ENCODE data around the gene ABT1. TPM values are rescaled to one million over a fixed set of nuclear protein-coding genes. Genes with fewer than 3 reads are reported as not detected.

The ABT1 gene
- total RNA-seq, 2 donors from 2014 or later = 8.2 to 10.7 TPM

DNA sequence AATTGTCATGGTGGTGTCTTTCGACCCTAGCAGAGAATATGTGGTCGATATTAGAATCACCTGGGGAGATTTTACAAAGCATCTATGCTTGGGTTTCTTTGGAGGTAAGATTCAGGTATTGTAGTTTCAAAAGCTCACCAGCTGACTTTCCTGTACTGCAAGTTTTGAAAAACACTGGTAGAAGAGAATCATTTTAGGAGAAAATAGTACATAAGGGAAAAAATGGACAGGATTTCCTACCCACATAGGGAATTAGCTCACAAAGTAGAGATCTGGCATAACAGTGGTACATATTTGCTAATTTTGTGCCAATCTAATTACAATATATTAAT lies 27.4 kb upstream of the ABT1 start:
- ATAC-seq = no peak
- intact Hi-C loops (cut with DNase I) = loop anchor here in 1 of 2 donors (2.0 kb wide), 1 partner anchor 15 kb away; no protein-coding TSS in a partner anchor
- DNase-seq = no peak

DNA sequence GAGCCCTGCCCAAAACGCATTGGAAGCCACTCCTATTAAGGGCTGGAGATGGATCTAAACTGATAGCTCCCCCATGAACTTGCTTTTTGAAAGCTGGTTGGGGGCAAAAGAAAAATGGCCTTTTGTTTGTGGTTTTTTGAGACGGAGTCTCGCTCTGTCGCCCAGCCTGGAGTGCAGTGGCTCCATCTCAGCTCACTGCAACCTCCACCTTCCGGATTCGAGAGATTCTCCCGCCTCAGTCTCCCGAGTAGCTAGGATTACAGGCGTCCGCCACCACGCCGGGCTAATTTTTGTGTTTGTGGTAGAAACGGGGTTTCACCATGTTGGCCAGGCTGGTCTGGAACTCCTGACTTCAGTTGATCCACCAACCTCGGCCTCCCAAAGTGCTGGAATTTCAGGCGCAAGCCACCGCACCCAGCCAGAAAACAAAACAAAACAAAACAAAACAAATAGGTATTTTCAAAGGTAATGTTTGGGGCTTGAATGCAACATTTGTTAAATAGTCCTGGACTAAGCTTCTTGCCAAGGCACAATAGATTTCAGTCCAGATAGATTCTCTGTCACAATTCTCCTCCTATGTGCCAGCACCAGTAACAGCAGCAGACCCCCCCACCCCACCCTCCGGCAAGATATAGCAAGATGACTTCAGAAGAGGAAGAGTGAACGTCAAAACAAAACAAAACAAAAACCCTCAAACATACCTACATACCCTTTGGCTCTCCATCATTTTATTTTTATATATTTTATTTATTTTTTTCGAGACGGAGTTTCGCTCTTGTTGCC lies 26.5 kb upstream of the ABT1 start:
- DNase-seq (no peak), ATAC-seq (no peak)
- intact Hi-C loops (cut with DNase I) = loop anchor here in 1 of 2 donors (5.0 kb wide), 1 partner anchor 228 kb away; no protein-coding TSS in a partner anchor

- DNase-seq (no peak), ATAC-seq (peak; percentile 66 to 82)
- intact Hi-C loops (cut with DNase I) = loop anchor here in 1 of 2 donors (1.0 to 5.0 kb wide), 2 partner anchors 24 to 229 kb away; no protein-coding TSS in a partner anchor
These were observed 25.0 kb upstream of the ABT1 start for GRCh38 chr6:26571592-26572296.

GRCh38 chr6:26575494-26575939 lies 21.2 kb upstream of the ABT1 start:
- no peak for DNase-seq
- intact Hi-C loops (cut with DNase I) = no loop called here
- ATAC-seq = no peak

- no peak for ATAC-seq
- intact Hi-C loops (cut with DNase I) = no loop called here
These were observed 20.3 kb upstream of the ABT1 start for GRCh38 chr6:26576407-26576843.

GRCh38 chr6:26576929-26577719 lies 19.6 kb upstream of the ABT1 start:
- ATAC-seq (peak; percentile 45 to 65), DNase-seq (no peak)
- intact Hi-C loops (cut with DNase I) = no loop called here

More at GRCh38 chr6:26576407-26576843, 20.3 kb upstream of the ABT1 start:
- no peak for DNase-seq

GRCh38 chr6:26577720-26578072 lies 19.1 kb upstream of the ABT1 start:
- ATAC-seq = no peak
- intact Hi-C loops (cut with DNase I) = no loop called here

GRCh38 chr6:26578279-26578678 lies 18.5 kb upstream of the ABT1 start:
- intact Hi-C loops (cut with DNase I) = no loop called here
- DNase-seq (no peak), ATAC-seq (no peak)

More at GRCh38 chr6:26577720-26578072, 19.1 kb upstream of the ABT1 start:
- no peak for DNase-seq

DNA sequence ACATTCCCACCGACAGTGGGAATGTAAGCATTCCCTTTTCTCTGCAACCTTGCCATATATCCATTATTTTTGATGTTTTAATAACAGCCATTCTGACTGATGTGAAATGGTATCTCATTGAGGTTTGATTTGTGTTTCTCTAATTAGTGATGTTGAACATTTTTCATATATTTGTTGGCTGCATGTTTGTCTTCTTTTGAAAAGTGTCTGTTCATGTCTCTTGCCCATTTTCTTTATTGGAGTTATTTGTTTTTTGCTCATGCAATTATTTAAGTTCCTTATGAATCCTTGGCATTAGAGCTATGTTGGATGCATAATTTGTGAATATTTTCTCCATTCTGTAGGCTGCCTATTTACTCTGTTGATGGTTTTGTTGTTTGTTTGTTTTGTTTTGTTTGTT lies 18.0 kb upstream of the ABT1 start:
- intact Hi-C loops (cut with DNase I) = no loop called here
- ATAC-seq = no peak
- DNase-seq = no peak

- DNase-seq (no peak), ATAC-seq (no peak)
- intact Hi-C loops (cut with DNase I) = no loop called here
These were observed 15.4 kb upstream of the ABT1 start for GRCh38 chr6:26581164-26581915.

DNA sequence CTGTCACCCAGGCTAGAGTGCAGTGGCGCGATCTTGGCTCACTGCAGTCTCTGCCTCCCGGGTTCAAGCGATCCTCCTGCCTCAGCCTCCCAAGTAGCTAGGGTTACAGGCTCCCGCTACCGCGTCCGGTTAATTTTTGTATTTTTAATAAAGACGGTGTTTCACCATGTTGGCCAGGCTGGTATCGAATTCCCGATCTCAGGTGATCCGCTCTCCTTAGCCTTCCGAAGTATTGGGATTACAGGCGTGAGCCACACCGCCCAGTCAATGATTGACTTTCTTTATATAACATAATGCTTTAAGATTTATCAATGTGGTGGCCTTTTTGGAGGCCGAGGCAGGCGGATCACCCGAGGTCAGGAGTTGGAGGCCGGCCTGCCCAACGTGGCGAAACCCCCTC lies 7.8 kb upstream of the ABT1 start:
- intact Hi-C loops (cut with DNase I) = no loop called here
- ATAC-seq (no peak), DNase-seq (no peak)

GRCh38 chr6:26592649-26593048 lies 4.1 kb upstream of the ABT1 start:
- no peak for DNase-seq
- intact Hi-C loops (cut with DNase I) = loop anchor here in 1 of 2 donors (10.0 kb wide), 1 partner anchor 248 kb away; no protein-coding TSS in a partner anchor
- no peak for ATAC-seq

GRCh38 chr6:26593278-26594130 lies 3.2 kb upstream of the ABT1 start:
- DNase-seq (no peak), ATAC-seq (no peak)
- intact Hi-C loops (cut with DNase I) = loop anchor here in 1 of 2 donors (10.0 kb wide), 1 partner anchor 249 kb away; no protein-coding TSS in a partner anchor

DNA sequence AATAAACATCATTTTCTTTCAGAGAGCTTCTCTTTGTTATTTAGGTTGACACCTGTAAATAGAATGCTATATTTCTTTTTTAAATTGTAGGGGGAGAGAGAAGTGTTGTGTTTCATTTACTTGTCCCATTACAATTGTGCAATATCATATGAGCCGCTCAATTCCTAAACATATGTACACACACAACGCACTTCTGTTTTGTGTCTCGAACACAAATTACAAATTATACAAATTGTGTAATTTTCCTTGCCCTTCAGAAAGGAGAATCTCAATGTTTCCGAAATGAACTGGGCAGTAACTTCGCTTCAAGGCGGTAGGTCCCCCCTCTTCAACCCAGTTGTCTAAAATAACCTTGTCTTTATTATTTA lies 2.6 kb upstream of the ABT1 start:
- DNase-seq (no peak), ATAC-seq (no peak)
- intact Hi-C loops (cut with DNase I) = loop anchor here in 1 of 2 donors (10.0 kb wide), 1 partner anchor 249 kb away; no protein-coding TSS in a partner anchor

GRCh38 chr6:26594730-26595632 lies 1.8 kb upstream of the ABT1 start:
- intact Hi-C loops (cut with DNase I) = loop anchor here (1.0 to 10.0 kb wide), 3 partner anchors 23 to 254 kb away; no protein-coding TSS in a partner anchor
- no peak for DNase-seq
- peak in 1 of 2 donors; percentile 2 for ATAC-seq

DNA sequence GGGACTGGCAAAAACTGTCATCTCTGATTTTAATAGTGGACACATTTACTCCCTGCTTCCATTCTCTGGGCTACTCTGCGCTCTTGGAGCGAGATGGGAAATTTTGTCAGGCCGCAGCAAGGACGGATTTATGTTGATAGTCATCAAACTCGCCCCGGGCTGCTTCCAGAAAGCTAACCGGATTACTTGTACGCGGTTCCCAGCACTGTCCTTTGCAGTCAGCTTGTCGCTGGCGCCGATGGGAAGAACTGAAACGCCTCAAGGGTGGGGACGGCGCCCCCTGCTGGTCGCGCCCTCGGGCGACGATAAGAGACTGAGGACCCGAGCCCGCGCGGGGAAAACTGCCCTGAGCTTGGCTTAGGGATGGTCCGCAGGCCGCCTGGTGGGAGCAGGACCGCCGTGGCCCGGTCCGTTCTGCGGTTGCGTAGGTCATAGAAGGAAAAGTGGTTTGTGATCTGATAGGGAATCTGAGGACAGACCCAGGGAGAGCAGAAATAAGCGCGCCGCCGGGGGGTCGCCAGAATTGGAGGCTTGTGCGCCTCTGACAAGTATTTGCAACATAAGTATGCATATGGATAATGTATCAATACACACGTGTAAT lies 984 bp upstream of the ABT1 start:
- ATAC-seq (peak; percentile 87 to 89), DNase-seq (peak; percentile 96)
- intact Hi-C loops (cut with DNase I) = loop anchor here (1.0 to 10.0 kb wide), 3 partner anchors 23 to 254 kb away; no protein-coding TSS in a partner anchor

All from left cardiac atrium (tissue), 4 donors.